Thoracic aorta (tissue), 2 donors: Measurements from ENCODE around the gene SUMO1. TPM values are rescaled to one million over a fixed set of nuclear protein-coding genes. Genes with fewer than 3 reads are reported as not detected.
"Not testable (repeated sequence)": the region's sequence is repeated elsewhere in the genome, so short reads cannot be mapped to it uniquely, and the experiment has no call there.

Experiments used
- ATAC-seq: fragments of 150-250 bp; one replicate; pipeline ENCODE4 v1.8.0; 2017; ENCODE audit warnings: low read depth; ENCODE audit not compliant: insufficient number of reproducible peaks, low FRiP score
- DNase-seq: peaks from one replicate; pipeline ENCODE4 v3.0.0-alpha.2; 2020; ENCODE audit warnings: low spot score
- H3K27ac ChIP-seq, 2 donors: fragments of 200-600 bp; sonication (generic); 1 replicate in 1 of 2; 2 replicates in 1 of 2; pipeline ENCODE4 v1.5.1; 2016; ENCODE audit warnings: mild to moderate bottlenecking in 2 of 2, moderate library complexity in 2 of 2
- H3K27me3 ChIP-seq: fragments of 200-600 bp; sonication (generic); replicated peaks from 2 replicates; pipeline ENCODE4 v1.6.0; 2016; ENCODE audit warnings: mild to moderate bottlenecking; ENCODE audit not compliant: insufficient read depth
- H3K36me3 ChIP-seq: fragments of 200-600 bp; sonication (generic); one replicate; pipeline ENCODE4 v1.5.1; 2016
- H3K4me1 ChIP-seq, 2 donors: fragments of 200-600 bp; sonication (generic); 1 replicate in 1 of 2; 2 replicates in 1 of 2; pipeline versions ENCODE4 v1.5.1 to v1.6.0; 2016; ENCODE audit warnings: low read depth in 2 of 2, mild to moderate bottlenecking in 1 of 2; ENCODE audit not compliant: control insufficient read depth in 1 of 2
- H3K4me3 ChIP-seq: fragments of 200-600 bp; sonication (generic); 2 replicates; pipeline ENCODE4 v1.5.1; 2016; ENCODE audit warnings: mild to moderate bottlenecking
- H3K9me3 ChIP-seq: fragments of 200-600 bp; sonication (generic); 2 replicates; pipeline ENCODE4 v1.5.1; 2016
- total RNA-seq, 2 donors: library from RNA; depleted of rRNA; stranded (reverse); fragments of >200 nt; gene quantifications; one replicate each; pipeline versions ENCODE4 v1.1.0 to v1.2.3, GENCODE V29; 2016
- TF ChIP-seq, protein P1 (sequence below): fragments of 200-600 bp; sonication (generic); IDR thresholded peaks from one replicate; pipeline ENCODE4 v1.5.1; 2019; ENCODE audit warnings: antibody characterized with exemption

Gene SUMO1
- total RNA-seq, 2 donors from 2014 or later, result 36.8 to 55.2 TPM

GRCh38 chr2:202251494-202251893 lies 13.1 kb upstream of the SUMO1 start:
- Histone ChIP-seq H3K4me3 (no peak overlapping the region), H3K4me1 (no peaks in the 10 kb centered on the region), H3K9me3 (no peaks in the 10 kb centered on the region), H3K36me3 (no peaks in the 10 kb centered on the region), H3K27ac (no peak overlapping the region), H3K27me3 (no peaks in the 10 kb centered on the region)
- TF ChIP-seq, protein P1, sequence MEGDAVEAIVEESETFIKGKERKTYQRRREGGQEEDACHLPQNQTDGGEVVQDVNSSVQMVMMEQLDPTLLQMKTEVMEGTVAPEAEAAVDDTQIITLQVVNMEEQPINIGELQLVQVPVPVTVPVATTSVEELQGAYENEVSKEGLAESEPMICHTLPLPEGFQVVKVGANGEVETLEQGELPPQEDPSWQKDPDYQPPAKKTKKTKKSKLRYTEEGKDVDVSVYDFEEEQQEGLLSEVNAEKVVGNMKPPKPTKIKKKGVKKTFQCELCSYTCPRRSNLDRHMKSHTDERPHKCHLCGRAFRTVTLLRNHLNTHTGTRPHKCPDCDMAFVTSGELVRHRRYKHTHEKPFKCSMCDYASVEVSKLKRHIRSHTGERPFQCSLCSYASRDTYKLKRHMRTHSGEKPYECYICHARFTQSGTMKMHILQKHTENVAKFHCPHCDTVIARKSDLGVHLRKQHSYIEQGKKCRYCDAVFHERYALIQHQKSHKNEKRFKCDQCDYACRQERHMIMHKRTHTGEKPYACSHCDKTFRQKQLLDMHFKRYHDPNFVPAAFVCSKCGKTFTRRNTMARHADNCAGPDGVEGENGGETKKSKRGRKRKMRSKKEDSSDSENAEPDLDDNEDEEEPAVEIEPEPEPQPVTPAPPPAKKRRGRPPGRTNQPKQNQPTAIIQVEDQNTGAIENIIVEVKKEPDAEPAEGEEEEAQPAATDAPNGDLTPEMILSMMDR, result no peak
- DNase-seq (no peak), ATAC-seq (no peak)

DNA sequence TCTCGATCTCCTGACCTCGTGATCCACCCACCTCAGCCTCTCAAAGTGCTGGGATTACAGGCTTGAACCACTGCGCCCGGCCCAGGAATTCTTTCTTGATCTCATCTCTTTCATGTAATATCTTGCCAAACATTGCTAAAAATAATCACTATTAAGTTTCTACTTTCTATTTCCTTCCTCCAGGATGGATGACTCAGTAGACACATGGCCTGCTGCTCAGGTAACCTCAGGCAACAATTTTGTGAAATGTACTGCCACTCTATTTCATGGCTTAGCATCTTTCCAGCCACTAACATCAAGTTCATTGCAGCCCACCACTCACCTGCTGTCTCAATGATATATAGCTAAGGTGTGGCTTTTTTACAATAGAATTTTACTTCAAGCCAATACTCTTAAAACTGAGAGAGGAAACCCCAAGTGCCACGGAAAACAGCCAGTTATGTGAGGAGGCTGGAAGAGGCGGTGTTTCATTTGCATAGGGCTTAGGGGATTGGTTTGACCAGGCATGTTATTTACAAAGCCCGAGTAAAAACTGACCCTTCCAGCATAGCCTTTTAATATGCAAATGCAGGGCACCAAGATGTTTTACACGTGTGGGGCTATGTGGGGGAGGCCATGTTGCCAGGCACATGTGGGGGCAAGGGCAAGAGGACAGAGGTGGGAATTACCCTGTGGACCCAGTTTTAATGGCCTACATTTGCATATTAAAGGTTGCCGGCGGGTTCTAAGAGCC lies 11.3 kb upstream of the SUMO1 start:
- Histone ChIP-seq H3K4me1 (no peaks in the 10 kb centered on the region), H3K4me3 (no peak overlapping the region), H3K36me3 (no peaks in the 10 kb centered on the region), H3K9me3 (no peaks in the 10 kb centered on the region), H3K27me3 (no peaks in the 10 kb centered on the region), H3K27ac (no peak overlapping the region)
- DNase-seq (no peak), ATAC-seq (no peak)
- TF ChIP-seq, protein P1, result no peak

DNA sequence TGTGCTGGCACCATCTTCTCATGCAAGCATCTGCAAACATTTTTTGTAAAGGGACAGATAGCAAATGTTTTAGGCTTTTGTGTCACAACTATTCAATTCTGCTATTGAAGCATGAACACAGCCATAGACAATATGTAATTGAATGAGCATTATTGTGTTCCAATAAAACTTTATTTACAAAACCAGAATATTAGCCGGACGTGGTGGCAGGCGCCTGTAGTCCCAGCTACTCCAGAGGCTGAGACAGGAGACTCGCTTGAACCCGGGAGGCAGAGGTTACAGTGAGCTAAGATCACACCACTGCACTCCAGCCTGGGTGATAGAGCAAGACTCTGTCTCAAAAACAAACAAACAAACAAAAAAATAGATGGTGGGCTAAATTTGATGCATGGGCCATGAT lies 9.3 kb upstream of the SUMO1 start:
- H3K4me1 ChIP-seq, H3K27me3 ChIP-seq, DNase-seq, ATAC-seq, H3K4me3 ChIP-seq, H3K9me3 ChIP-seq, H3K27ac ChIP-seq, H3K36me3 ChIP-seq: not testable (repeated sequence)

- no peak for DNase-seq
- Histone ChIP-seq H3K27ac (peak overlapping the region; percentile 80 to 82), H3K9me3 (no peaks in the 10 kb centered on the region), H3K4me1 (peaks cover 14 to 21% of the 10 kb centered on the region in 2 donors), H3K4me3 (peak overlapping the region; percentile 96), H3K27me3 (no peaks in the 10 kb centered on the region), H3K36me3 (no peaks in the 10 kb centered on the region)
- TF ChIP-seq, protein P1, result no peak
- ATAC-seq, result no peak
Observed at GRCh38 chr2:202237787-202238233, 587 bp downstream of the SUMO1 start.

DNA sequence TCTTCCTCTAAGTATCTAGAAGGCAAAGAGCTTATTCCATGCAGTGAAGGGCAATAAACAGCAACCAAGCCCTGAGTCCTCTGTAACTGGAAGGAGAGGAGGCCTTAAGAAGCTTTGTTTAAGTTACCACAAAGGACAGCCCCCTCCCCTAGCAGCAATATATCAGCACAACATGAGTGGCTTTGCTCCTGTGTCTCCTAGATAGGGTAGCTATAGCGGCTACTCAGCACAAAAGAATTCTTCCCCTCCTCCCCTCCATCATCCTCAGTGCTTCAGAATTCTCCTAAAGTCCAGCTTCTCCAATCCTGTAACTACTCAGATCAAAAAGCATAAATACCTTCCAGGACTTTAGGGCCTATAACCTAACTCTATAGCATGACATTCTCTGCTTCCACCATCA lies 16.5 kb downstream of the SUMO1 start:
- Histone ChIP-seq H3K9me3 (no peaks in the 10 kb centered on the region), H3K36me3 (peaks cover 4% of the 10 kb centered on the region), H3K27ac (no peak overlapping the region), H3K4me1 (peaks cover 0 to 9% of the 10 kb centered on the region in 2 donors), H3K4me3 (no peak overlapping the region), H3K27me3 (no peaks in the 10 kb centered on the region)
- TF ChIP-seq, protein P1, result no peak
- DNase-seq (no peak), ATAC-seq (no peak)

DNA sequence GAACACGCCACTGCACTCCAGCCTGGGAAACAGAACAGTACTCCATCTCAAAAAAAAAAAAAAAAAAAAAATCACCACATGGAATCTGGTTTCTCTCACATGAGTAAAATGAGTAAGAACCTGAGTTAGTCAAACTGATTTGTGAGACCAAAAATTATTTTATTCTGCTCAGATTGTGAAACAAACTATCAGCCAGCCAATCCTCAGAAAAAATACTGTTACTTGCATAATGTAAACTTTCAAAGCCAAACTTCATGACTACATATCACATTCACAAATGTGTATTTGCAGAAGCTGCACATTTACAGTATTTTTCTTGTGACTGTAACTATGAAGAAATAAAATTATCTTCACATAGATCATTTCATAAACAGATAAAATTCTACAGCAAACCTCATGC lies 23.2 kb downstream of the SUMO1 start:
- no peak for ATAC-seq
- no peaks in the 10 kb centered on the region for H3K9me3 ChIP-seq
- no peak overlapping the region for H3K4me3 ChIP-seq
- no peak for DNase-seq
- no peaks in the 10 kb centered on the region for H3K4me1 ChIP-seq
- TF ChIP-seq, protein P1, result no peak
- H3K36me3 ChIP-seq, result peaks cover 4% of the 10 kb centered on the region
- H3K27me3 ChIP-seq, result no peaks in the 10 kb centered on the region
- no peak overlapping the region for H3K27ac ChIP-seq
